NK-92 treated with Interleukin-12 subunit alpha and Interleukin-12 subunit beta, amount 100 ng/mL, for 24 hours (cell line): ENCODE results near the gene NCK2.
"Not testable (repeated sequence)": the region's sequence is repeated elsewhere in the genome, so short reads cannot be mapped to it uniquely, and the experiment has no call there.

Experiments used
- DNase-seq: peaks from one replicate; lab custom pipeline; 2025; lab: John Stamatoyannopoulos, UW

NCK2 gene

DNA sequence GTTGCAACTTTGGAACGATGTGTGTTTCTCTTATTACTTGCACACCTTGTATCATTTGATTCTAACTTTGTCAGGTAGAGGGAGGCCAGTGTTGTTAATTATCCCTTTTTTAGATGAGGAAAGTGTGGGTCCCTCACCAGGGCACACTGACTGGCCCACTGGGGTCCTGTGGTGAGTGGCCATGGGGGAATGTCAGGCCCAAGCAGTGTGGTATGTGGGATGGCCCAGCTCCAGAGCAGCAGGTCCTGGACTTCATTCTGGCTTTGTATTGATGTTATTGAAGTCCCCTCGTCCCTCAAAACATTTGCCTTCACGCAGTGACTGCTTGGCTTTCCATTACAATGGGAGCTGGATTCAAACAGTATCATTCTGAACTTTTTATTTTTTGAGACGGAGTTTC, 11.7 kb downstream of the NCK2 start:
- DNase-seq = no peak

DNA sequence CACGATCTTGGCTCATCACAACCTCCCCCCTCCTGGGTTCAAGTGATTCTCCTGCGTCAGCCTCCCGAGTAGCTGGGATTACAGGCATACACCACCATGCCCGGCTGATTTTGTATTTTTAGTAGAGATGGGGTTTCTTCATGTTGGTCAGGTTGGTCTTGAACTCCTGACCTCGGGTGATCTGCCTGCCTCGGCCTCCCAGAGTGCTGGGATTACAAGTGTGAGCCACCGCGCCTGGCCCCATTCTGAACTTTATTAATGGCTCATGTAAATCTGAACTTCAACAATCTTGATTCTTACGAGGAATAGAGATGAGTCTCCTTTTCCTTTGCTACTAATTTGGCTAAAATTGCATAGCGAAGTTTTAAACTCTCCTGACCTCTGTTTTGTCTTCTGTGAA, 12.2 kb downstream of the NCK2 start:
- not testable (repeated sequence) for DNase-seq

DNA sequence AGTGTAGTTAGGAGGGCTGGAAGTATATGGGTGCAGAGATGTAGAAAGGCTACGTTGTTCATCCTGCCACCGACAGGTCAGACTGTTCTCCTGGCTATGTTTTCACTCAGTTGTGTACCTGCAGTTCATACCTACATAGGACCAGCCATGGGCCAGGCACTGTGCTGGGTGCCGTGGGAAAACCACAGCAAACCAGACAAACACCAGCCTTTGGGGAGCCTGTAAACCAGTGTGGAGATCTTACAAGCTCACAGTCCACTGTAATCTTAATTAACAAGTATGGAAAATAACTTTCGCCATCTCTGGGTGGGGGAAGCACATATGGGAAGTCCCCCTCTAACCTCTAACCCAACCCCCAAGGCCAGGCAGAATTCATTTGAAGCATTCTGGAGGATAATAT, 12.7 kb downstream of the NCK2 start:
- DNase-seq = no peak

DNA sequence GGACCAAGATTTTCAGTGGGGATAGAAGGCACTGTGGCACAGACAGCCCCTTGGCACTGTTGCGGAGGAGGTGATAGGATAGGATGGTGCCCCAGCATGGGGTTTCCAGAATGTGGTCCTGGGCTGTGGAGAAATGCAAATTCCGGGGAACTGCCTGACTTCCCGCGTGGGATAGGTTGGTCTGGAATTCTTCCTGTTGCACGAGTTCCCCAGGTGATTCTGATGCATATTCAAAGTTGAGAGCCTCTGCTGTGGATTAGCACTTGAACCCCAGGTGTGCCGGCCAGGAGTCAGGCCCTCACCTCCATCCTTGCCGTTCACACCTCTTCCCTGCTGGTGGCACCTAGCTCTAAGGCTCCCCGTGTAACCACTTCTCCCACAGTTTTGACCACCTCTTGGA, 15.5 kb downstream of the NCK2 start:
- DNase-seq = no peak

DNA sequence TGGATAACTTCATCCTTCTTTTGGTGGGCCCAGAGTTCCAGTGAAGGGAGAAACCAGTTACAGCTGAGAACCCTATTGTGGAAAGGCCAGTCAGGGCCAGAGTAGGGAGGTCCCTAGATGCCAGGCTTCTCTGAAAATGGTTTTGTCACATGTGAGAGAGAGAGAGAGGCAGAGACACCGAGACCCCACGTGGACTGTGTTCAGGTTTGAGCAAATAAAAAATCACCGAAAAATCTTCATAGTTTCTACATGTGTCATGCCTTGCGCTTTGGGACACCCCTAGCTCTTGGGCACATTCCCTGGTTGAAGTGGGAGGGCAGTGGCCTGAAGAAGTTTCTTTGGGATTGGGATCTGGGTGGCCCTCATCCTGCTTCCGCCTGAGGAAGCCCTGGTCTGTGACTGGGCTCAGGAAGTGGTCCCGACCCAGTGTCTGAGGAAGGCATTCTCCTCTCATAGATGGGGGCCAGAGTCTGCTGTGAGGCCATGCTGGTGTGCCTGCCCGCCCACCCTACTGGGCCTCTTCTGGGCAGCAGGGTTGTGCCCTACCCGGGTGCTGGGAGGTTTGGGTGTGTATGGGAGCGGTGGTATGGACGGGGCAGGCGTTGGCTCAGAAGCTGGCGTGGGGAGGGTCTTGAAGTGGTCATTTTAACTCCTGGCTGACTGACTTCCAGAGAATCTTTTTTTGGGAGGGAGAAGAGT, 16.1 kb downstream of the NCK2 start:
- DNase-seq = no peak

DNA sequence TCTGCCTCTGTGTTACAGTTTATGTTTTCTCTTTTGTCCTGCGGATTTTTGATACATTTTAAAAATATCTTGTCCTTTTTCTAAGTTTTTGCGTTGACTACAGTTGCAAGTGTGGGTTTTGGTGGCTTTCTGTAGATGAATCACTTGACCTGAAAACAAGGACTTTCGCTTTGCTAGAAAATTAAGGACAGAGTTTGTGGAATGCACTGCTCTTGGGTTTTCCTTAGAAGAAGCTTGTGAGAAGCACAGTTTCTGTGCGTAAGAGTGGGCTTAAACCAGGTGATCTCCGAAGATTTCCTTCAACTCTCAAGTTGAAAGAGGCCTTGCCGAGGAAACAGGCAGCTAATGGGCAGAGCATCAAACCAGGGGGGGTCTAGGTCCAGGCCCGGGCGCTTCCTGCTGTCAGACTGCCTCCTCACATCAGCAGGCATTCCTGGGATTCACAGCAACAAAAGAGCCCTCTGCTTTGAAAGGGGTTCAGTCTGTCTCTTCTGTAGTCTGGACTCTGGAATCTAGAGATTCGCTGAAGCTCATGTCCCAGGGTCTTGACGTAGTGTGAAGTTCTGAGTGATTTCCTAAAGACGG, 17.3 kb downstream of the NCK2 start:
- no peak for DNase-seq

DNA sequence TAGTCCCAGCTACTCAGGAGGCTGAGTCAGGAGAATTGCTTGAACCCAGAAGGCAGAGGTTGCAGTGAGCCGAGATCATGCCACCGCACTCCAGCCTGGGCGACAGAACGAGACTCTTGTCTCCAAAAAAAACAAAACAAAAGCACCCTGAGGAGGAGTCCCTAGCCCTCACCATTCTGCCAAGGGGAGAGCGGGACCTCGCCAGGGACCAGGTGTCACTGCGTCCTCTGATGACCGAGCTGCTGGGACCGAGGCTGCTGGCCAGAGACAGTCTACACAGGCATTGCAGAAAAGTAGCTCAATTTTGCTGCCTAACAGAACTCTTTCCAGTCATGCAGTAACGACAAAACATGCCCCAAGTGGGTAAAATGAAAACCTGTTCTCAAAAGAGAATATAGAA, 18.4 kb downstream of the NCK2 start:
- DNase-seq = no peak

DNA sequence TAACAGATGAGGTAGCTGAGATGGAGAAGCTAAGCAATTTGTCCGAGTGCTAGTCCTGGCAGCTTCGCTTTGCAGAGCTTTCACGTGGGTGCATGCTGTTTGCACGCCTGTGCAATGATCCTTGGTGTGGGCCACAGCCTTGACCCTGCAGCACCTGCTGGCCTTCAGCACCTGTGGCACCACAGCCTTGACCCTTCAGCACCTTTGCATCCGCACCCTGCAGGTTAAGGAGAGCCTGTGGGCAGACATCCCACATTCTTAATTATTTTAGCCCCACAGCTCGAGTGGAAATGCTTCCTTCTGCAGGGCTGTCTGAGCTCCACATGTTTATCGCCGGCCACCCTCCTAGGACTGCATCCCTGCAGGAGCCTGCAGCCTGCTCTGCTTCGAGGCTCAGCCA, 19.3 kb downstream of the NCK2 start:
- no peak for DNase-seq

DNA sequence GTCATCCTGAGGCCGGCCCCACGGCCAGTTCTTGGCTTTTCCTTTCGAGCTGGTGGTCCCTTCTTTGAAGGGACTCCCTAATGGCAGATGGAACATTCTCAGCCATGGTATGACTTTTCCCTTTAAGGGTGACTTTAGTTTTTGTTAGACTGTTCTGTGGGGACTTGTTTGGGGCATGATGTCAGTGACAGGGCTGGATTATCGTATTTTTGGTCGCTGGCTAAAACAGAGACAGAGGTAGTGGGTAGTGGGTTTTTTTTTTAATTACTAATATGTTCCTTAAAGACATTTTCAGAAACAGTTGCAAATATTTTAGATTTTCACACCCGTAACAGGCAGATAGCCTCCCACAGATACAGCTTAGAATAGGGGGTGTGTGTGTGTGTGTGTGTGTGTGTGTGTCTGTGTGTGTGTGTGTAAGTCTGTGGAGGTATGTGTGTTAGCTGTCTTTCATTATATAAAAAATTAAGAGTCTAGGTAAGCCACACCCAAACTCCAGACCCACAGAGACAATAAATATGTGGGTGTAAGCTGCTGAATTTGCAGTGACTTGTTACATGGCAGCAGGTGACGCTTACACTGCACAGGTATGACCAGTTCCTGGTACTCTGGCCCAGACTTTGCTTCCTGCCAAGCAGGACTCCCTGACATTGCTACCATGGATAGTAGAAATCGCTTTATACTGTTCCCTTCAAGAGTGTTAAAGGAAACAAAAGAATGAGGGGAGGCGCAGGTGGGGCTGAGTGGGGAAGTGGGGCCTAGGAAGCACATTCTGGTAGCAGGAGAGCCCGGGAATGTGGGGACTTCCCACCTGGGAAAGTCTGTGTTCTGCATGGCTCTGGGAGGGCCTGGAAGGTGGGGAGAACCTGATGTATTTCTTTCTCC, 20.9 kb downstream of the NCK2 start:
- DNase-seq = no peak

DNA sequence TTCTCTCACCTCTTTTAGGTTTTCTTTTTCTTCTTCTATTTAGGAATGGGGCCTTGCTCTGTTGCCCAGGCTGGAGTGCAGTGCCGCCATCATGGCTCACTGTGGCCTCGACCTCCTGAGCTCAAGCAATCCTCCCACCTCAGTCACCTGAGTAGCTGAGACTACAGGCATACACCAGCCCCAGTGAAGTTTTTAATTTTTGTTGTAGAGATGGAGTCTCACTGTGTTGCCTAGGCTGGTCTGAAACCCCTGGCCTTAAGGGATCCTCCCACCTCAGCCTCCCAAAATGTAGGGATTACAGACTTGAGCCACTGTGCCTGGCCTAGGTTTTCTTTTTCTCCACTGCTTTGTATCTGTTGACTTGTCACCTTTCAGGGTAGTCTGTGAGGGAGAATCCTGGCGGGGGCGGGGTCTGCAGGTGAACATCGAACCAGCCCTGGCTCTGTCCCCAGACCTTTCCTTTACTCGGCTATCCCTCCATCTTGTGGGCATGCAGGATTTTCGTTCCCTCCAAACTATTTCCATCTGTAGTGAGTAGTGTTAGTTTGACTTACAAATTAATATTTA, 21.7 kb downstream of the NCK2 start:
- DNase-seq = no peak

DNA sequence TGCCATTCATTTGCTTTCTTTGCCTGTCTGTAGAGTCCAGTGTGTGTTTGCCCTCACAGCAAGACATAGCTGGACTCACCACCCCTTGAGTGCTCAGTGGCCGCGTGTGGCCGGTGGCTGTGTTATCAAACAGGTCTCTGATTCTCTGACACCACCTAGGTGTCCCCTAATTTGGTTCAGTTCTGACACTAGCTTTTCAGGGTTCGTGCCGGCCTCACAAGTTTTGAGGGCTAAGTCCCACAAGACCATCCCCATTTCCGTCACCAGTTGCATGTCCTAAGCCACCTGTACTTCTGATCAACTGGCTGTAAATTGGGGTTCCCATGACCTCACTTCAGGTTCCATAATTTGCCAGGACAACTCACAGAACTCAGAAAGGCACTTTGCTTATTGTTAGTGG, 23.5 kb downstream of the NCK2 start:
- DNase-seq = no peak

DNA sequence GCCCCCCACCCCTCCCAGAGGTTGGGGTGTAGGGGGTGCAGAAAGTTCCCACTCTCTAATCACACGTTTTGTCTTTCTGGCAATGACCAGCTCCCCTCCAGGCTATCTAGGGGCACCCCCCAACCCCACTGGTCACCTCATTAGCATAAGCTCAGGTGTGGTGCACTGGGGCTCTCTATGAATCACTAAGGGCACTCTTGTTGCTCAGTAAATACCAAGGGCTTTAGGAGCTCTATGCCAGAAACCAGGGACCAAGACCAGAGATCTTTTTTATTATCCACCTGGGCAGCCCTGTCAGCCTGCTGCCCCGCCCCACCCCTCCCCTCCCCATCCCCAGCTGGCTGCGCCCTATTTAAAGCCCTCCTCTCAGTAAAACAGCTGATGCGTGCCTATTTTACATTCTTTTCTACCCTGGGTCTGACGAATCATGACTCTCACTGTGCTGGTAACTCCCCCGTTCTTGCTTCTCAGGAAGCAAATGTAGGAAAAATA, 24.3 kb downstream of the NCK2 start:
- no peak for DNase-seq

DNA sequence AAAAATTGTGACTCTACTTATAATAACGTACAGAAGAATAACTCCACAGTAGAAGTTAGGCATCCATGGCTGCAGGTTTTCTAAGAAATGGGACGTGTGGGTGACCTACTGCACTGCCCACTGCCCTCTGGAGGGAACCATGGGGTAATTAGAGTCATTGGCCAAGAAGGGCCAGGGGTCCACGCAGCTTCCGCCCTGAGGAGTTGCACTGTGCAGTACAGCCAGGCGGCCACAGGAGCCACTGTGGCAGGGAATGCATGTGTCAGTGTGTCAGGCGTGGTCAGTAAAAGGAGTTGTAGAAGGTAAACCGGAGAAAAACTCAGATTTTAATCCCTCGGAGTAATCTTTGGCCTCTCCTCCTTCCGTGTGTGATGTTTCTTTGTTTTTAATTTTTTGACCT, 24.8 kb downstream of the NCK2 start:
- DNase-seq = no peak

DNA sequence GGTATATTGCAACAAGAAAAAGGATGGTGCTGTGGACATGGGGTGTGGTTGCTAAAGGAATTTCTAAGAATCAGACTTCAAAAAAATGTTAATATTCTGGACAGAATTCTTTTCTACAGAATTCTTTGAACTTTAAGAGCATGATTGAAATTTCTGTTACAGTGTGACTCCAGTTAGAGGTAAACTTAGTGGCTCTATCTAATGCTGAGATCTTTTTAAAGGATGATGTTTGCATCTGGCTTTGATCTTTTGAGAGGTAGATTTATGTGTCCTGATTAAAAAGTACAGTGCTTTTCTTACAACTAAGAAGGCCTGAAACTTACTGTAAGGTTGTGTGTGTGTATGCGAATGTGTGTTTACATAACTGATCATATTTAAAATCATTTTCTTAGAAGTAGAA, 25.4 kb downstream of the NCK2 start:
- no peak for DNase-seq

DNA sequence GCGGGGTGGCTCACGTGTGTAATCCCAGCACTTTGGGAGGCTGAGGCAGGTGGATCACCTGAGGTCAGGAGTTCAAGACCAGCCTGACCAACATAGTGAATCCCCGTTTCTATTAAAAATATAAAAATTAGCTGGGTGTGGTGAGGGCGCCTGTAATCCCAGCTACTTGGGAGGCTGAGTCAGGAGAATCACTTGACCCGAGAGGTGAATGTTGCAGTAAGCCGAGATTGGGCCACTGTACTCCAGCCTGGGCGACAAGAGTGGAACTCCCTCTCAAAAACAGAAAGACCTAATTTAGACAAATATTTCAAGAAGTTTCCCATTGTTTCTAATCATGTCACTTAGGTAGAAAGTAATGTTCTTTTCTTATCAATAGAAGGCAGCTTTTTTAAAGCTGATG, 26.6 kb downstream of the NCK2 start:
- not testable (repeated sequence) for DNase-seq

DNA sequence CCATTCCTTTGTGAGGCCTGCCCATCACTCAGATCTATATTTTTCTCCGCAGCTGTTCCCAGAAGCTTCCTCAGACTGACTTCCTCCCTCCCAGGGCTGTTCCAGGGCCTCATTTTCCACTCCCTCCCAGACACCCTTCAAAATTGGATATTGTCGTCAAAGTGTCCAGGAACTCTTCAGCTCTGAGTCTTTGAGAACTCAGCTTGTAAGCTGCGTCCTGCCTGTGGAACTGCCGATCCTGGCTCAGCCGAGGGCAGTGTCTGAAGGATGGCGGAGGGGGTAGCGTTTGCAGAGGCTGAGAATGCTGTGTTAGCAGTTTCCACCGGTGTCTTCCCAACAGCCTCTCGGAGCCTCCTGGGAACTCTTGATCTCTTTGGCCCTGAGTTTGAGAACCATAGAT, 27.1 kb downstream of the NCK2 start:
- no peak for DNase-seq

DNA sequence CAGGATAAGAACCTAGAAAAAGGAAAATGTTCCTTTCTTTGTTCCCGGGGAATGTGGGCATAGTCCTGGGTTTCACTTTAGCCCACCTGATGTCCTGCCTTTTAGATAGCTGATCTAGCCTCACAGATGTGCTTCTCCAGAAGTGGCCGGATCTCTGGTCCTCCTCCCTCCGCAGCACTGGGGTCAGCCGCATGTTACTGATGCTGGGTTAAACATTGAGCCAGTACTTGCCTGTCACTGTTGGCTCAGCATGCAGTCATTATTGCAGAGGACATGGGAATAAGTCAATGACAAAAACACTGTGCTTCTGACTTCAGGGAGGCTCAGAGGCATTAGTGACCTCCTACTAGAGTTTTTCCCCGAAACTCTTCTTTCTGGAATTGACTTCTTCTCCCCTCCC, 27.6 kb downstream of the NCK2 start:
- no peak for DNase-seq

DNA sequence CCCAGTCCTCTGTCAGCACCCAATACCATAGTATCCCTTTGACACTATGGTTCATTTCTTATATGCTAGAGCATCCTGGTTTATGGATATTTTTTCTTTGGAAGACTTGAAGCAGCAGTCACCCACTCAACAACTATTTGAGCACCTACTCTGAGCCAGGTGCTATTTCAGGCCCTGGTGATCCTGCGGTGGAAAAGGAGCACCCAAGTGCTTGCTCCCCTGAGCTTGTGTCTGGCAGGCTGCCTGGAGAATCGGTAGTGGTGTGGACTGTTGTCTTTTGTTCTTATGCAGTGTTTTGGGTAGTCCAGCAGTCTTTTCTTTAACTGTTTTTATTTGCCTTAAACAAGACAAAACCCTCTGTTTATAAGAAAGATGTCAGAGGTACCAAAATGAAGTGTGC, 28.9 kb downstream of the NCK2 start:
- DNase-seq = no peak

DNA sequence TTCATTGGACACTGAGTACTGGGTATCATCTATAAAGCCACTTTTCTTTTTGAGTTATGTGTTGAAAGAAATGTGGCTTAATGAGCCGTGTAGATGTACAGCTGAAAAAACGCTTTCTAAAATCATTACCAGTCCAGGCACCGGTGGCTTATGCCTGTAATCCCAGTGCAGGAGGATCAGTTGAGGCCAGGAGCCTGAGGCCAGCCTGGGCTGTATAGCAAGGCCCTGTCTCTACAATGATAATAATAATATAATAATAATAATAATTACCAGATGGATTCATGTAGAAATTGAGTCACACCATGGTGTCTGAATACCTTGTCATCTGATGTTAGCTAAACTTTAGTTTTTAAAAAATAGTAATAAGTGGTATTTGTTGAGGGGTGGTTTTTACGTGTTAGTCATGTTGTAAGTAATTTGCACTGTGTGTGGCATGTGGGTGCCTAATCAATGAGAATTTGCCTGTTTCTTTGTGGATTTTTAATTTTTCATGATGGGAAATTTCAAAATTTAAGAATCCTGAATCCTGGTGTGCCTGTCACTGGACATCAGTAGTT, 30.1 kb downstream of the NCK2 start:
- no peak for DNase-seq

DNA sequence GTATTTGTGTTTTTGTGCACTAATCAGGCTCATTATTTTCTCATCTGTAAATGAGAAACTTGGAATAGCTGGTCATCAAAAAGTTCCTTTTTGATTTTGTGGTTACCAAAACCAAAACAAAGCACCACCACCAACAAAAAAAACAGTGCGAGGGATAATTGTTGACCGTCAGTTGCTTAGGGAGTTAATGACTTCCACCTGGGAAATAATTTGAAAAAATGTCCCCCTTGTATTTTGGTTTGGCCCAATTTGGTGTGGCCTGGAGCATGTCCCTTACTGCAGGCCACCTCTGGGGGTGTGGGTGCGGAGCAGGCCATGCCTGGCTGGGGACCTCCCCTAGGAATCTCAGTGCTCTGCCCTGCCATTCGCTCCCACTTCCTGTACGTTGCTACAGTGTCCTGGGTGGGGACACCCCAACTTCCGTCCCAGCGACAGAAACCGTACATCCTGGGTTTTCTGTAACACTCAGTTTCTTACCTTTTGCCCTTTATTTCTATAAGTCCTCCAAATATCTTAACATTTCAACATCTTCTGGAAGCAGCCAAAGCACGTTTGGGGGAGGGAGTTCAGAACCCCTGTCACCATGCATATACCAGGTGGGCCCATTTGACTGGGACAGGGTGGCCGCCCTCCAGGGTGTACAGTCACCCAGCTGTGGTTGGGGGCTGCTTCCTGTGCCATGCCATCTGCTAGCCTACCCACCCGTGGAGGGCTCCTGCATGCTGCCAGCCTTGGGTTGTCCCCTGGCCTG, 31.3 kb downstream of the NCK2 start:
- no peak for DNase-seq

DNA sequence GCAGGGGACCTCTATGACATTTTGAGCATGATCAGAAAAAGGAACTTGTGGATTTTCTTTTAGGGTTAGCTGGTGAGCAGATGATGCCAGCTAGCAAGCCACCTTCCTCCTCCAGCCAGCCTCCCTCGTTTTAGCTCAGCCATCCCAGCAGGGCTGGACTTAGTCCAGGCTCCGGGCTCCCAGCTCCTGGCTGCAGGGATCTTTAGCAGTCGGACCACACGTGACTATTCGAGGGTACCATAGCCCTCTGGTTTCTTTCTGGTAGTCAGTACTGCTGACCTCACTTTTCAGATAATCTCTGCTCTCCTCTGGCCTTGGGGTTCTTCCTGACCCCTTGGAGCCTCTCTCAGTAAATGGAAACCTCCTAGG, 31.8 kb downstream of the NCK2 start:
- no peak for DNase-seq

DNA sequence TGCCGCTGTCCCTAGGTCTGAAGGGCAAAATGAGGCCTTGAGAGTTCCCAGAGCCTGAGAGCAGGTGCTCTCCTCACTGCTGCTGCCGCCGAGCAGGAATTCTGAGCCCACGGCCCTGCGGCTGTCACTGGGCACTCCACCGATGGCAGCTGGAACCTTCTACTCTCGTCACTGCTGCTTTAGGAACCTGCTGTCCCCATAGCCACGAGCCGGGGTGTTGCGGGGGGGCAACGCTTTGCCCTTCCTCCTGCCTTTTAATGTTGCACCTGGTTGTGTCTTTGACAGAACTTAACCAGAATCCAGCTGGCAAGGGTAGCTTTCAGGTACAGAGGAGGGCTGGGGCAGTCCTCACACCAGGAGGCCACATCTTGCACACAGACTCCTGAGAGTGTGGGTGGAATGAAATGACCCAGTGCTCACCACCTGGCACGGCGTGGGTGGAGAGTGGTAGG, 32.3 kb downstream of the NCK2 start:
- DNase-seq = no peak
